Mesothelial cell of epicardium (in vitro differentiated cells): ENCODE measurements around the gene EVI5L. TPM values are rescaled to one million over a fixed set of nuclear protein-coding genes. Genes with fewer than 3 reads are reported as not detected.
A peak's percentile ranks its signal among the peaks of the same experiment; 100 is the strongest.

Experiments
- DNase-seq, 2 experiments: peaks; one replicate each; pipeline ENCODE4 v3.0.0; 2021; ENCODE audit warnings: low spot score in 2 of 2; ENCODE audit not compliant: unreplicated experiment in 2 of 2
- H3K27ac Mint-ChIP-seq: 2 replicates; pipeline ENCODE4 v1.8.0; 2021; ENCODE audit warnings: mixed read lengths
- H3K27me3 Mint-ChIP-seq: 2 replicates; pipeline ENCODE4 v1.8.0; 2021; ENCODE audit warnings: low read depth, mixed read lengths
- H3K36me3 Mint-ChIP-seq: 2 replicates; pipeline ENCODE4 v1.8.0; 2021; ENCODE audit warnings: mixed read lengths
- H3K4me1 Mint-ChIP-seq: 2 replicates; pipeline ENCODE4 v1.8.0; 2021; ENCODE audit warnings: mixed read lengths
- H3K4me3 Mint-ChIP-seq: 2 replicates; pipeline ENCODE4 v1.8.0; 2021; ENCODE audit warnings: mild to moderate bottlenecking, moderate library complexity, mixed read lengths
- H3K9me3 Mint-ChIP-seq: 2 replicates; pipeline ENCODE4 v1.8.0; 2021; ENCODE audit warnings: mixed read lengths
- total RNA-seq: library from RNA; stranded (reverse); gene quantifications from 3 replicates; pipeline ENCODE4 v1.2.1, GENCODE V29; 2021
- TF ChIP-seq, protein P1 (sequence below): fragments of 200-600 bp; sonication (generic); IDR thresholded peaks from one replicate; pipeline ENCODE4 v1.5.0; 2021; ENCODE audit warnings: antibody characterized with exemption; ENCODE audit not compliant: unreplicated experiment

EVI5L gene
- total RNA-seq, 1 donor from 2014 or later, result 21.7 TPM

GRCh38 chr19:7870571-7871436 is 40.8 kb downstream of the EVI5L start:
- Mint-ChIP-seq H3K27ac (peak overlapping the region; percentile 97), H3K27me3 (peaks cover 55% of the 10 kb centered on the region)

DNA sequence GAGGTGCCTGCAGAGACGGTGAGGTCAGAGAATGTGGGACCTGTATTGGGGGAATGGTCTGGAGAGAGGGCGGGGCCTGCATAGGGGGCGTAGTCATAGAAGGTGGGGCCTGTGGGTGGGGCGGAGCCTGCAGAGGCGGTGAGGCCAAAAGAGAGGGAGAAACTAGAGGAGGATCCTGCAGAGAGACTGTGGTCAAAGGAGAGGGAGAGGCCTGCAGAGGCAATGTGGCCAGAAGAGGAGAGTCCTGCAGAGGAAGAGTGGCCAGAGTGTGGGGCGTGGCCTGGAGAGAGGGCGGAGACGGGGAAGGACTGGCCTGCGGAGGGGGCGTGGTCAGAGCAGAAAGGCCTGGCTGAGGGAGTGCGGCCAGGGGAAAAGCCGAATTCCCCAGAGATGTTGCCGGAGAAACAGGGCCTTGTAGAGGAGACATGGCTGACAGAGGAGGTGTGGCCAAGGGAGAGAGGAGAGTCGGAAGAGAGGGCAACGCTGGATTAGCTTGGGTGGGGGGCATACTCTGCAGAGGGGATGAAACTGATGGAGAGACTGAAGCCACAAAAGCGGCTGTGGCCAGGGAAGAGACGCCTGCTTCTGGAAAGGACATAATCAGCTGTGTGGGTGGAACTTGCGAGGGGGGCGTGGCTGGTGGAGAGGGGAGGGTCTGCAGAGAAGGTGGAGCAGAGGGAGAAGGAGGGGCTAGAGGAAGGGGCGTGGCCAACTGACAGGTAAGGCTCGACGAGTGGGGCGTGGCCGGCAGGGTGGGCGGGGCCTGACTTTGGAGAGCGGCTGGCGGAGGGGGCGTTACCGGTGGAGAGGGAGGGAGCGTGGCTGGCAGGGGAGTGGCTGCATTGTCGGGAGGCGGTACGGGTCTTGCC is 41.7 kb downstream of the EVI5L start:
- peak; percentile 99 to 100 for DNase-seq
- peaks cover 27% of the 10 kb centered on the region for H3K4me1 Mint-ChIP-seq
- no peaks in the 10 kb centered on the region for H3K36me3 Mint-ChIP-seq
- no peaks in the 10 kb centered on the region for H3K9me3 Mint-ChIP-seq
- TF ChIP-seq, protein P1, sequence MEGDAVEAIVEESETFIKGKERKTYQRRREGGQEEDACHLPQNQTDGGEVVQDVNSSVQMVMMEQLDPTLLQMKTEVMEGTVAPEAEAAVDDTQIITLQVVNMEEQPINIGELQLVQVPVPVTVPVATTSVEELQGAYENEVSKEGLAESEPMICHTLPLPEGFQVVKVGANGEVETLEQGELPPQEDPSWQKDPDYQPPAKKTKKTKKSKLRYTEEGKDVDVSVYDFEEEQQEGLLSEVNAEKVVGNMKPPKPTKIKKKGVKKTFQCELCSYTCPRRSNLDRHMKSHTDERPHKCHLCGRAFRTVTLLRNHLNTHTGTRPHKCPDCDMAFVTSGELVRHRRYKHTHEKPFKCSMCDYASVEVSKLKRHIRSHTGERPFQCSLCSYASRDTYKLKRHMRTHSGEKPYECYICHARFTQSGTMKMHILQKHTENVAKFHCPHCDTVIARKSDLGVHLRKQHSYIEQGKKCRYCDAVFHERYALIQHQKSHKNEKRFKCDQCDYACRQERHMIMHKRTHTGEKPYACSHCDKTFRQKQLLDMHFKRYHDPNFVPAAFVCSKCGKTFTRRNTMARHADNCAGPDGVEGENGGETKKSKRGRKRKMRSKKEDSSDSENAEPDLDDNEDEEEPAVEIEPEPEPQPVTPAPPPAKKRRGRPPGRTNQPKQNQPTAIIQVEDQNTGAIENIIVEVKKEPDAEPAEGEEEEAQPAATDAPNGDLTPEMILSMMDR, result no peak
- peak overlapping the region; percentile 64 for H3K4me3 Mint-ChIP-seq
- H3K27me3 Mint-ChIP-seq, result peaks cover 55% of the 10 kb centered on the region
- peak overlapping the region; percentile 97 for H3K27ac Mint-ChIP-seq

More at GRCh38 chr19:7870571-7871436, 40.8 kb downstream of the EVI5L start:
- no peaks in the 10 kb centered on the region for H3K36me3 Mint-ChIP-seq
- peak in 1 of 2 experiments; percentile 64 for DNase-seq
- H3K4me1 Mint-ChIP-seq, result peaks cover 27% of the 10 kb centered on the region
- TF ChIP-seq, protein P1, result no peak
- H3K4me3 Mint-ChIP-seq, result peak overlapping the region; percentile 64
- H3K9me3 Mint-ChIP-seq, result no peaks in the 10 kb centered on the region

GRCh38 chr19:7872306-7873204 is 42.5 kb downstream of the EVI5L start:
- Mint-ChIP-seq H3K27ac (peak overlapping the region; percentile 97), H3K9me3 (no peaks in the 10 kb centered on the region), H3K4me3 (peak overlapping the region; percentile 64), H3K36me3 (no peaks in the 10 kb centered on the region), H3K4me1 (peaks cover 31% of the 10 kb centered on the region), H3K27me3 (peaks cover 46% of the 10 kb centered on the region)
- TF ChIP-seq, protein P1, result no peak
- DNase-seq, result no peak

GRCh38 chr19:7873304-7874075 is 43.5 kb downstream of the EVI5L start:
- Mint-ChIP-seq H3K4me3 (peak overlapping the region; percentile 85), H3K9me3 (no peaks in the 10 kb centered on the region), H3K4me1 (peaks cover 31% of the 10 kb centered on the region), H3K36me3 (no peaks in the 10 kb centered on the region), H3K27me3 (peaks cover 42% of the 10 kb centered on the region), H3K27ac (no peak overlapping the region)
- TF ChIP-seq, protein P1, result no peak
- DNase-seq, result no peak
